ENCODE results near the gene PTP4A1. TPM values are rescaled to one million over a fixed set of nuclear protein-coding genes. Genes with fewer than 3 reads are reported as not detected.

Gene PTP4A1
- total RNA-seq, 1 experiment from 2014 or later = 80.1 TPM

- POLR2A ChIA-PET (ENCODE audit: low non-redundant PET) = no interaction called here
- CTCF ChIA-PET = interaction anchor here (1.1 to 1.6 kb wide), 5 partner anchors 15 to 203 kb away, joined by 3 to 17 read pairs (median 5); no protein-coding TSS in a partner anchor
- TF ChIP-seq EZH2 (IDR thresholded peaks at IDR 0.05; ENCODE audit: borderline replicate concordance, low read depth, low read length, poor library complexity, severe bottlenecking) = no peak
- TF ChIP-seq CTCF (conservative IDR thresholded peaks at IDR 0.05; ENCODE audit: low read depth, low read length) = no peak
- DNase-seq (ENCODE audit: low spot score) = no peak
- H3K36me3 ChIP-seq (ENCODE audit: insufficient read depth, low read length, poor library complexity, severe bottlenecking) = no peaks in the 10 kb centered on the region
- H3K4me1 ChIP-seq (ENCODE audit: insufficient read depth, low read length, poor library complexity, severe bottlenecking) = no peaks in the 10 kb centered on the region
- H3K27me3 ChIP-seq (replicated peaks; ENCODE audit: insufficient read depth, low read depth, low read length, poor library complexity) = no peaks in the 10 kb centered on the region
- intact Hi-C loops (cut with micrococcal nuclease; ENCODE audit: unreplicated experiment) = loop anchor here (2.0 to 5.0 kb wide), 2 partner anchors 166 to 203 kb away; no protein-coding TSS in a partner anchor
- H3K9me3 ChIP-seq (ENCODE audit: low read depth, low read length, poor library complexity, severe bottlenecking) = no peaks in the 10 kb centered on the region
- no peak overlapping the region for H3K27ac ChIP-seq (ENCODE audit: low read depth, low read length, poor library complexity, severe bottlenecking)
- BruUV-seq (replicated peaks) = no TSS peak
- H3K4me3 ChIP-seq (ENCODE audit: low read depth, low read length, poor library complexity, severe bottlenecking) = peak overlapping the region; percentile 54
Measured at GRCh38 chr6:63599243-63599642, 27.0 kb downstream of the PTP4A1 start.

- H3K27ac ChIP-seq (ENCODE audit: low read depth, low read length, poor library complexity, severe bottlenecking) = no peak overlapping the region
- CTCF ChIA-PET = no interaction called here
- H3K4me3 ChIP-seq (ENCODE audit: low read depth, low read length, poor library complexity, severe bottlenecking) = no peak overlapping the region
- POLR2A ChIA-PET (ENCODE audit: low non-redundant PET) = no interaction called here
- intact Hi-C loops (cut with micrococcal nuclease; ENCODE audit: unreplicated experiment) = no loop called here
- H3K36me3 ChIP-seq (ENCODE audit: insufficient read depth, low read length, poor library complexity, severe bottlenecking) = no peaks in the 10 kb centered on the region
- H3K27me3 ChIP-seq (replicated peaks; ENCODE audit: insufficient read depth, low read depth, low read length, poor library complexity) = no peaks in the 10 kb centered on the region
- DNase-seq (ENCODE audit: low spot score) = no peak
- TF ChIP-seq CTCF (conservative IDR thresholded peaks at IDR 0.05; ENCODE audit: low read depth, low read length) = no peak
- no peak for TF ChIP-seq EZH2 (IDR thresholded peaks at IDR 0.05; ENCODE audit: borderline replicate concordance, low read depth, low read length, poor library complexity, severe bottlenecking)
- no TSS peak for BruUV-seq (replicated peaks)
- no peaks in the 10 kb centered on the region for H3K4me1 ChIP-seq (ENCODE audit: insufficient read depth, low read length, poor library complexity, severe bottlenecking)
- no peaks in the 10 kb centered on the region for H3K9me3 ChIP-seq (ENCODE audit: low read depth, low read length, poor library complexity, severe bottlenecking)
Measured at GRCh38 chr6:63600136-63600535, 27.9 kb downstream of the PTP4A1 start.

- ChIA-PET POLR2A (ENCODE audit: low non-redundant PET) (no interaction called here), CTCF (no interaction called here)
- no peak for DNase-seq (ENCODE audit: low spot score)
- TF ChIP-seq EZH2 (IDR thresholded peaks at IDR 0.05; ENCODE audit: borderline replicate concordance, low read depth, low read length, poor library complexity, severe bottlenecking) = no peak
- no peak for TF ChIP-seq CTCF (conservative IDR thresholded peaks at IDR 0.05; ENCODE audit: low read depth, low read length)
- H3K4me3 ChIP-seq (ENCODE audit: low read depth, low read length, poor library complexity, severe bottlenecking) = no peak overlapping the region
- no peaks in the 10 kb centered on the region for H3K4me1 ChIP-seq (ENCODE audit: insufficient read depth, low read length, poor library complexity, severe bottlenecking)
- H3K36me3 ChIP-seq (ENCODE audit: insufficient read depth, low read length, poor library complexity, severe bottlenecking) = no peaks in the 10 kb centered on the region
- intact Hi-C loops (cut with micrococcal nuclease; ENCODE audit: unreplicated experiment) = no loop called here
- H3K9me3 ChIP-seq (ENCODE audit: low read depth, low read length, poor library complexity, severe bottlenecking) = no peaks in the 10 kb centered on the region
- no TSS peak for BruUV-seq (replicated peaks)
- no peaks in the 10 kb centered on the region for H3K27me3 ChIP-seq (replicated peaks; ENCODE audit: insufficient read depth, low read depth, low read length, poor library complexity)
- H3K27ac ChIP-seq (ENCODE audit: low read depth, low read length, poor library complexity, severe bottlenecking) = no peak overlapping the region
Measured at GRCh38 chr6:63609231-63609630, 37.0 kb downstream of the PTP4A1 start.

All from A673 (cell line).